Adrenal gland (tissue), 5 donors: Measurements from ENCODE around the gene RANBP6.

ENCODE experiments used
- POLR2A ChIP-seq, 2 donors: fragments of 450-650 bp; IDR thresholded peaks; one replicate each; pipeline ENCODE4 v1.6.1; 2017; ENCODE audit warnings: antibody characterized with exemption in 2 of 2, mild to moderate bottlenecking in 2 of 2, moderate library complexity in 1 of 2
- TF ChIP-seq, protein P1 (sequence below), 6 experiments: fragments of 450-650 bp in 4 of 6; fragments of 200-600 bp in 2 of 6; sonication (generic) in 1 of 6; IDR thresholded peaks; 1 replicate in 5 of 6; 2 replicates in 1 of 6; pipeline versions ENCODE4 v1.5.1 to v1.8.0; 2016 to 2021; ENCODE audit warnings: antibody characterized with exemption in 6 of 6, mild to moderate bottlenecking in 2 of 6, moderate library complexity in 1 of 6
- donor health status: DM: no; HTN: no; CAD: no.

GRCh38 chr9:6055666-6056065 lies 40.2 kb upstream of the RANBP6 start:
- TF ChIP-seq, protein P1, sequence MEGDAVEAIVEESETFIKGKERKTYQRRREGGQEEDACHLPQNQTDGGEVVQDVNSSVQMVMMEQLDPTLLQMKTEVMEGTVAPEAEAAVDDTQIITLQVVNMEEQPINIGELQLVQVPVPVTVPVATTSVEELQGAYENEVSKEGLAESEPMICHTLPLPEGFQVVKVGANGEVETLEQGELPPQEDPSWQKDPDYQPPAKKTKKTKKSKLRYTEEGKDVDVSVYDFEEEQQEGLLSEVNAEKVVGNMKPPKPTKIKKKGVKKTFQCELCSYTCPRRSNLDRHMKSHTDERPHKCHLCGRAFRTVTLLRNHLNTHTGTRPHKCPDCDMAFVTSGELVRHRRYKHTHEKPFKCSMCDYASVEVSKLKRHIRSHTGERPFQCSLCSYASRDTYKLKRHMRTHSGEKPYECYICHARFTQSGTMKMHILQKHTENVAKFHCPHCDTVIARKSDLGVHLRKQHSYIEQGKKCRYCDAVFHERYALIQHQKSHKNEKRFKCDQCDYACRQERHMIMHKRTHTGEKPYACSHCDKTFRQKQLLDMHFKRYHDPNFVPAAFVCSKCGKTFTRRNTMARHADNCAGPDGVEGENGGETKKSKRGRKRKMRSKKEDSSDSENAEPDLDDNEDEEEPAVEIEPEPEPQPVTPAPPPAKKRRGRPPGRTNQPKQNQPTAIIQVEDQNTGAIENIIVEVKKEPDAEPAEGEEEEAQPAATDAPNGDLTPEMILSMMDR (IDR thresholded peaks at IDR 0.05): no peak
- TF ChIP-seq POLR2A (IDR thresholded peaks at IDR 0.05): no peak
